WTC11 (cell line): ENCODE results near the gene RTN3. TPM values are rescaled to one million over a fixed set of nuclear protein-coding genes. Genes with fewer than 3 reads are reported as not detected.

Source experiments
- ELF4 ChIP-seq: sonication (generic); formaldehyde crosslinking; IDR thresholded peaks from 2 replicates; pipeline ENCODE4 v1.8.1; 2022; ENCODE audit warnings: low read depth, mild to moderate bottlenecking, moderate library complexity, missing genetic modification reagents
- EMX1 ChIP-seq: fragments of 250-450 bp; sonication (Bioruptor Pico); IDR thresholded peaks from 2 replicates; pipeline ENCODE4 v1.8.0; 2021; ENCODE audit warnings: mild to moderate bottlenecking
- ETV6 ChIP-seq: sonication (generic); formaldehyde crosslinking; IDR thresholded peaks from 2 replicates; pipeline ENCODE4 v1.8.1; 2022; ENCODE audit warnings: mild to moderate bottlenecking, missing genetic modification reagents
- FOXP1 ChIP-seq: sonication (generic); formaldehyde crosslinking; IDR thresholded peaks from 2 replicates; pipeline ENCODE4 v1.8.0; 2022; ENCODE audit warnings: missing genetic modification reagents, mild to moderate bottlenecking, moderate library complexity, borderline replicate concordance
- OVOL2 ChIP-seq: fragments of 250-450 bp; sonication (Bioruptor Pico); IDR thresholded peaks from 2 replicates; pipeline ENCODE4 v1.9.0; 2021; ENCODE audit warnings: mild to moderate bottlenecking, borderline replicate concordance
- ZNF396 ChIP-seq: fragments of 250-450 bp; sonication (Bioruptor Pico); IDR thresholded peaks from 2 replicates; pipeline ENCODE4 v1.8.0; 2021; ENCODE audit warnings: mild to moderate bottlenecking, moderate library complexity, borderline replicate concordance
- ZNF671 ChIP-seq: fragments of 250-450 bp; sonication (Bioruptor Pico); IDR thresholded peaks from 2 replicates; pipeline ENCODE4 v1.8.0; 2021; ENCODE audit warnings: mild to moderate bottlenecking
- total RNA-seq: library from RNA; stranded (reverse); gene quantifications from 3 replicates; pipeline ENCODE4 v1.2.3, GENCODE V29; 2021
- TF ChIP-seq, protein P1 (sequence below): sonication (generic); formaldehyde crosslinking; IDR thresholded peaks from 2 replicates; pipeline ENCODE4 v1.8.1; 2023; ENCODE audit warnings: mild to moderate bottlenecking, missing genetic modification reagents
- TF ChIP-seq, protein P2 (sequence below): sonication (generic); formaldehyde crosslinking; IDR thresholded peaks from 2 replicates; pipeline ENCODE4 v1.8.0; 2022; ENCODE audit warnings: missing genetic modification reagents
- TF ChIP-seq, protein P3 (sequence below): fragments of 250-450 bp; sonication (Bioruptor Pico); IDR thresholded peaks from 2 replicates; pipeline ENCODE4 v1.9.0; 2021; ENCODE audit warnings: moderate library complexity, mild to moderate bottlenecking, inconsistent platforms, borderline replicate concordance
- TF ChIP-seq, protein P4 (sequence below): sonication (generic); formaldehyde crosslinking; IDR thresholded peaks from 2 replicates; pipeline ENCODE4 v1.8.1; 2022; ENCODE audit warnings: low read depth, mild to moderate bottlenecking, moderate library complexity, missing genetic modification reagents, borderline replicate concordance
- TF ChIP-seq, protein P5 (sequence below): fragments of 250-450 bp; sonication (Bioruptor Pico); conservative IDR thresholded peaks from 2 replicates; pipeline ENCODE4 v1.9.0; 2021; ENCODE audit warnings: mild to moderate bottlenecking
- TF ChIP-seq, protein P6 (sequence below): fragments of 250-450 bp; sonication (Bioruptor Pico); IDR thresholded peaks from 2 replicates; pipeline ENCODE4 v1.9.0; 2021; ENCODE audit warnings: mild to moderate bottlenecking

The RTN3 gene
- total RNA-seq, 1 experiment from 2014 or later, result 159 TPM

DNA sequence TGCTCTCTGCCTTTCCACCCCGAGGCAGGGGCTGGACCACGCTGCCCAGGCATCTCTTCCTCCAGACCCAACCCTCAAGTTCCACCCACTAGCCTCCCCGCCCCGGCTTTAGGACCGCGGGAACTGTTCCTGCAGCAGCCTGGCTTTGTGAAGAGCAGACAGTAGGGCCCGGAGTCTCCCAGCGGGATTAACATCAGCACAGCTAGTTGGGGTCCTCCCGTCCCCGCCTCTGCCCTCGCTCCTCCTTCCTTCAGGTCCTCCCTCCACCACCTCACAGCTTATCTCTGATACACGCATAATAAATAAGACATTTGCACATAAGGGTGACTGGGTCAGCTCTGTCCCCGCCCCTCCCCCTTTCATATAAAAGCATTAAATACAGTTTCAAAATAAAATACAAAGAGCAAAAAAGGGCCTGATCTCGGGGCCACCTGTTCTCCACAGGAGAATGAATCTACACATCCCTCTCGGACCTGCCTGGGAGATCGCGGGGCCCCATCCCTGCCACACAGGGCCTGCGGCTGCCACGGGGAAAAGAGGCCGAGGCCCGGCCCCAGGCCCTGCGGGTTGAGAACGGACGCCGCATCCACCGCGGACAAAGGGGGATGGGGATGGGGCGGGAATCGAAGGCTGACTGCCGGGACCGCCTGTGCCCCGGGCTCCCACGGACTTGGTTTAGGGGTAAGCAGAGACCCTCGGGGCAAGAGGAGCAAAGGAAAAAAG is 80.8 kb downstream of the RTN3 start (continued):
- TF ChIP-seq, protein P1, sequence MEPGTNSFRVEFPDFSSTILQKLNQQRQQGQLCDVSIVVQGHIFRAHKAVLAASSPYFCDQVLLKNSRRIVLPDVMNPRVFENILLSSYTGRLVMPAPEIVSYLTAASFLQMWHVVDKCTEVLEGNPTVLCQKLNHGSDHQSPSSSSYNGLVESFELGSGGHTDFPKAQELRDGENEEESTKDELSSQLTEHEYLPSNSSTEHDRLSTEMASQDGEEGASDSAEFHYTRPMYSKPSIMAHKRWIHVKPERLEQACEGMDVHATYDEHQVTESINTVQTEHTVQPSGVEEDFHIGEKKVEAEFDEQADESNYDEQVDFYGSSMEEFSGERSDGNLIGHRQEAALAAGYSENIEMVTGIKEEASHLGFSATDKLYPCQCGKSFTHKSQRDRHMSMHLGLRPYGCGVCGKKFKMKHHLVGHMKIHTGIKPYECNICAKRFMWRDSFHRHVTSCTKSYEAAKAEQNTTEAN, result no peak
- TF ChIP-seq FOXP1 (CRISPR knock-in tag) (0 out of 2 replicates have a peak, but pooled peaks have one; percentile 55), ZNF396 (CRISPR knock-in tag) (no peak), ETV6 (CRISPR knock-in tag) (peak; percentile 26), ZNF671 (CRISPR knock-in tag) (peak; percentile 53; the same call in 1 of the 2 replicates), OVOL2 (no peak), EMX1 (CRISPR knock-in tag) (peak; percentile 74; the same call in 1 of the 2 replicates), ELF4 (no peak)
- TF ChIP-seq, protein P2, sequence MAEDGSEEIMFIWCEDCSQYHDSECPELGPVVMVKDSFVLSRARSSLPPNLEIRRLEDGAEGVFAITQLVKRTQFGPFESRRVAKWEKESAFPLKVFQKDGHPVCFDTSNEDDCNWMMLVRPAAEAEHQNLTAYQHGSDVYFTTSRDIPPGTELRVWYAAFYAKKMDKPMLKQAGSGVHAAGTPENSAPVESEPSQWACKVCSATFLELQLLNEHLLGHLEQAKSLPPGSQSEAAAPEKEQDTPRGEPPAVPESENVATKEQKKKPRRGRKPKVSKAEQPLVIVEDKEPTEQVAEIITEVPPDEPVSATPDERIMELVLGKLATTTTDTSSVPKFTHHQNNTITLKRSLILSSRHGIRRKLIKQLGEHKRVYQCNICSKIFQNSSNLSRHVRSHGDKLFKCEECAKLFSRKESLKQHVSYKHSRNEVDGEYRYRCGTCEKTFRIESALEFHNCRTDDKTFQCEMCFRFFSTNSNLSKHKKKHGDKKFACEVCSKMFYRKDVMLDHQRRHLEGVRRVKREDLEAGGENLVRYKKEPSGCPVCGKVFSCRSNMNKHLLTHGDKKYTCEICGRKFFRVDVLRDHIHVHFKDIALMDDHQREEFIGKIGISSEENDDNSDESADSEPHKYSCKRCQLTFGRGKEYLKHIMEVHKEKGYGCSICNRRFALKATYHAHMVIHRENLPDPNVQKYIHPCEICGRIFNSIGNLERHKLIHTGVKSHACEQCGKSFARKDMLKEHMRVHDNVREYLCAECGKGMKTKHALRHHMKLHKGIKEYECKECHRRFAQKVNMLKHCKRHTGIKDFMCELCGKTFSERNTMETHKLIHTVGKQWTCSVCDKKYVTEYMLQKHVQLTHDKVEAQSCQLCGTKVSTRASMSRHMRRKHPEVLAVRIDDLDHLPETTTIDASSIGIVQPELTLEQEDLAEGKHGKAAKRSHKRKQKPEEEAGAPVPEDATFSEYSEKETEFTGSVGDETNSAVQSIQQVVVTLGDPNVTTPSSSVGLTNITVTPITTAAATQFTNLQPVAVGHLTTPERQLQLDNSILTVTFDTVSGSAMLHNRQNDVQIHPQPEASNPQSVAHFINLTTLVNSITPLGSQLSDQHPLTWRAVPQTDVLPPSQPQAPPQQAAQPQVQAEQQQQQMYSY (CRISPR knock-in tag), result no peak
- TF ChIP-seq, protein P3, sequence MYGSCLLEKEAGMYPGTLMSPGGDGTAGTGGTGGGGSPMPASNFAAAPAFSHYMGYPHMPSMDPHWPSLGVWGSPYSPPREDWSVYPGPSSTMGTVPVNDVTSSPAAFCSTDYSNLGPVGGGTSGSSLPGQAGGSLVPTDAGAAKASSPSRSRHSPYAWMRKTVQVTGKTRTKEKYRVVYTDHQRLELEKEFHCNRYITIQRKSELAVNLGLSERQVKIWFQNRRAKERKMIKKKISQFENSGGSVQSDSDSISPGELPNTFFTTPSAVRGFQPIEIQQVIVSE (CRISPR knock-in tag), result no peak
- TF ChIP-seq, protein P4, sequence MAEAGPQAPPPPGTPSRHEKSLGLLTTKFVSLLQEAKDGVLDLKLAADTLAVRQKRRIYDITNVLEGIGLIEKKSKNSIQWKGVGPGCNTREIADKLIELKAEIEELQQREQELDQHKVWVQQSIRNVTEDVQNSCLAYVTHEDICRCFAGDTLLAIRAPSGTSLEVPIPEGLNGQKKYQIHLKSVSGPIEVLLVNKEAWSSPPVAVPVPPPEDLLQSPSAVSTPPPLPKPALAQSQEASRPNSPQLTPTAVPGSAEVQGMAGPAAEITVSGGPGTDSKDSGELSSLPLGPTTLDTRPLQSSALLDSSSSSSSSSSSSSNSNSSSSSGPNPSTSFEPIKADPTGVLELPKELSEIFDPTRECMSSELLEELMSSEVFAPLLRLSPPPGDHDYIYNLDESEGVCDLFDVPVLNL (CRISPR knock-in tag), result no peak
- TF ChIP-seq, protein P5, sequence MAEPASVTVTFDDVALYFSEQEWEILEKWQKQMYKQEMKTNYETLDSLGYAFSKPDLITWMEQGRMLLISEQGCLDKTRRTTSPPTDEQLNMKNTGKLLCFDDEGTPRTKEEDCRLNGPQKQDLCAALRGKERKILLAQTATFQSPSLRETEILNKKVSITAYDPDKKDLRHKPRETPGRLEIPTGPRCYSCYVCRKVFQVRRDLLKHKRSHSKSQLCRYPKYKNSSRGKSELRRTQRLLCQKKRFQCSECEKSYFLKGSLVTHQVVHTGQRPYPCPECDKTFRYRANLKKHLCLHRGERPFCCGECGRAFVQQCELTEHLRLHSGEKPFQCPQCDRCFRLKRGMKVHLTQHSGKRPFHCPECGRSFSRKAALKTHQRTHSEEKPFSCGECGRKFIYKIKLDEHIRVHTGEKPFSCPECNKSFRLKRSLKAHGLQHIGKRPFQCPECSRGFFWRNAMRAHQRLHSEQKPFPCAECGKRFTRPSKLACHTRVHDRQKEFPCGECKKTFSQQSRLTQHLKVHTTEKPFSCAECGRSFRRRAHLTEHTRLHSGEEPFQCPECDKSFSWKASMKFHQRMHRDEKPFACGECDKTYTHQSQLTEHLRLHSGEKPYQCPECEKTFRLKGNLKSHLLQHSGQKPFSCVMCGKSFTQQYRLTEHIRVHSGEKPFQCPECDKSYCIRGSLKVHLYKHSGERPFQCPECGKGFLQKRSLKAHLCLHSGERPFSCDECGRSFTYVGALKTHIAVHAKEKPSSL (CRISPR knock-in tag), result no peak
- TF ChIP-seq, protein P6, sequence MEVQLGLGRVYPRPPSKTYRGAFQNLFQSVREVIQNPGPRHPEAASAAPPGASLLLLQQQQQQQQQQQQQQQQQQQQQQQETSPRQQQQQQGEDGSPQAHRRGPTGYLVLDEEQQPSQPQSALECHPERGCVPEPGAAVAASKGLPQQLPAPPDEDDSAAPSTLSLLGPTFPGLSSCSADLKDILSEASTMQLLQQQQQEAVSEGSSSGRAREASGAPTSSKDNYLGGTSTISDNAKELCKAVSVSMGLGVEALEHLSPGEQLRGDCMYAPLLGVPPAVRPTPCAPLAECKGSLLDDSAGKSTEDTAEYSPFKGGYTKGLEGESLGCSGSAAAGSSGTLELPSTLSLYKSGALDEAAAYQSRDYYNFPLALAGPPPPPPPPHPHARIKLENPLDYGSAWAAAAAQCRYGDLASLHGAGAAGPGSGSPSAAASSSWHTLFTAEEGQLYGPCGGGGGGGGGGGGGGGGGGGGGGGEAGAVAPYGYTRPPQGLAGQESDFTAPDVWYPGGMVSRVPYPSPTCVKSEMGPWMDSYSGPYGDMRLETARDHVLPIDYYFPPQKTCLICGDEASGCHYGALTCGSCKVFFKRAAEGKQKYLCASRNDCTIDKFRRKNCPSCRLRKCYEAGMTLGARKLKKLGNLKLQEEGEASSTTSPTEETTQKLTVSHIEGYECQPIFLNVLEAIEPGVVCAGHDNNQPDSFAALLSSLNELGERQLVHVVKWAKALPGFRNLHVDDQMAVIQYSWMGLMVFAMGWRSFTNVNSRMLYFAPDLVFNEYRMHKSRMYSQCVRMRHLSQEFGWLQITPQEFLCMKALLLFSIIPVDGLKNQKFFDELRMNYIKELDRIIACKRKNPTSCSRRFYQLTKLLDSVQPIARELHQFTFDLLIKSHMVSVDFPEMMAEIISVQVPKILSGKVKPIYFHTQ (CRISPR knock-in tag), result no peak
